Astrocyte (in vitro differentiated cells and primary cell): ENCODE measurements around the gene GRM7. TPM values are rescaled to one million over a fixed set of nuclear protein-coding genes. Genes with fewer than 3 reads are reported as not detected.

Experiments
- DNase-seq: peaks from one replicate; pipeline ENCODE4 v3.0.0-alpha.2; 2010; ENCODE audit warnings: low read depth
- FAIRE-seq: peaks from 2 replicates; lab custom pipeline; 2011; peaks lifted over from hg19 to GRCh38; lab: Jason Lieb, UNC
- H2AFZ ChIP-seq: 2 replicates; pipeline ENCODE4 v1.6.0; 2012; ENCODE audit warnings: low read depth, low read length, inconsistent platforms
- H3K27ac ChIP-seq: 2 replicates; pipeline ENCODE4 v1.5.1; 2011; ENCODE audit warnings: low read depth, low read length, inconsistent platforms
- H3K27me3 ChIP-seq: 2 replicates; pipeline ENCODE4 v1.6.0; 2011; ENCODE audit warnings: low read length, inconsistent platforms; ENCODE audit not compliant: insufficient read depth
- H3K36me3 ChIP-seq: 2 replicates; pipeline ENCODE4 v1.5.1; 2011; ENCODE audit warnings: low read length, inconsistent platforms; ENCODE audit not compliant: insufficient read depth
- H3K4me1 ChIP-seq: 2 replicates; pipeline ENCODE4 v1.5.1; 2011; ENCODE audit warnings: low read length, inconsistent platforms; ENCODE audit not compliant: insufficient read depth
- H3K4me2 ChIP-seq: 2 replicates; pipeline ENCODE4 v1.6.0; 2012; ENCODE audit warnings: low read length, inconsistent platforms
- H3K4me3 ChIP-seq: 2 replicates; pipeline ENCODE4 v1.5.1; 2011; ENCODE audit warnings: low read depth, mild to moderate bottlenecking, low read length, inconsistent platforms; ENCODE audit not compliant: insufficient read depth
- H3K79me2 ChIP-seq: 2 replicates; pipeline ENCODE4 v1.6.0; 2012; ENCODE audit warnings: mild to moderate bottlenecking, low read length, inconsistent platforms; ENCODE audit not compliant: insufficient read depth
- H3K9ac ChIP-seq: 2 replicates; pipeline ENCODE4 v1.6.0; 2012; ENCODE audit warnings: mild to moderate bottlenecking, low read length, inconsistent platforms
- H3K9me3 ChIP-seq: 2 replicates; pipeline ENCODE4 v1.5.1; 2012; ENCODE audit warnings: low read depth, mild to moderate bottlenecking, low read length, inconsistent platforms; ENCODE audit not compliant: insufficient read depth
- H4K20me1 ChIP-seq: 2 replicates; pipeline ENCODE4 v1.6.0; 2012; ENCODE audit warnings: low read length, inconsistent platforms; ENCODE audit not compliant: insufficient read depth
- H3K27ac Mint-ChIP-seq: one replicate; pipeline ENCODE4 v1.8.0; 2021; ENCODE audit warnings: mild to moderate bottlenecking, mixed read lengths; ENCODE audit not compliant: unreplicated experiment
- H3K27me3 Mint-ChIP-seq: one replicate; pipeline ENCODE4 v1.8.0; 2021; ENCODE audit warnings: low read depth, mixed read lengths; ENCODE audit not compliant: unreplicated experiment
- H3K36me3 Mint-ChIP-seq: one replicate; pipeline ENCODE4 v1.8.0; 2021; ENCODE audit warnings: low read depth, mixed read lengths; ENCODE audit not compliant: unreplicated experiment
- H3K4me1 Mint-ChIP-seq: one replicate; pipeline ENCODE4 v1.8.0; 2021; ENCODE audit warnings: low read depth, mixed read lengths; ENCODE audit not compliant: unreplicated experiment
- H3K4me3 Mint-ChIP-seq: one replicate; pipeline ENCODE4 v1.8.0; 2021; ENCODE audit warnings: mild to moderate bottlenecking, moderate library complexity, mixed read lengths; ENCODE audit not compliant: unreplicated experiment
- H3K9me3 Mint-ChIP-seq: one replicate; pipeline ENCODE4 v1.8.0; 2021; ENCODE audit warnings: mild to moderate bottlenecking, mixed read lengths; ENCODE audit not compliant: unreplicated experiment
- EZH2 ChIP-seq: IDR thresholded peaks from 2 replicates; pipeline ENCODE4 v1.6.1; 2012; ENCODE audit warnings: mild to moderate bottlenecking, low read length, inconsistent platforms; ENCODE audit not compliant: insufficient read depth
- total RNA-seq: library from RNA; stranded (reverse); gene quantifications from 2 replicates; pipeline ENCODE4 v1.2.1, GENCODE V29; 2021
- TF ChIP-seq, protein P1 (sequence below): IDR thresholded peaks from 2 replicates; pipeline ENCODE4 v1.5.1; 2011; ENCODE audit warnings: low read depth, mild to moderate bottlenecking, inconsistent platforms, low read length, moderate library complexity; ENCODE audit not compliant: insufficient read depth

GRM7 gene
- total RNA-seq, 1 donor from 2014 or later: not detected

DNA sequence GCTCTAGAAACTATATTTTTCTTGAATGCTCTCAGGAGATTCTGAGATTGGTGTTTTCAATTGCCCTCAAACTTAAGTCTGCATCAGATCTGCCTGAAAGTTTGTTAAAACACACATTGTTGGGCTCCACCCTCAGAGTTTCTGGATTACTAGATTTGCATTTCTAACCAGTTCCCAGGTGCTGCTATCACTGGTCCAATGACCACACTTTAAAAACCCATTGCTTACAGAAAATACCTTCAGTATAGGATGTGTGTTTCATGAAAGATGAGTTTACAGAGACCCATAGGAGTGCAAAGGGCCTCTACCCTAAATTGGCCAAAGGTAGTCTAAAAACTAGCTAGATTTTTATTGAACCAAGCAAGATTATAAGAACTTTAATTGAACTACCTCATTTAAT is 17.8 kb downstream of the GRM7 start:
- H3K4me1 ChIP-seq: peaks cover 5% of the 10 kb centered on the region
- DNase-seq: no peak
- TF ChIP-seq, protein P1, sequence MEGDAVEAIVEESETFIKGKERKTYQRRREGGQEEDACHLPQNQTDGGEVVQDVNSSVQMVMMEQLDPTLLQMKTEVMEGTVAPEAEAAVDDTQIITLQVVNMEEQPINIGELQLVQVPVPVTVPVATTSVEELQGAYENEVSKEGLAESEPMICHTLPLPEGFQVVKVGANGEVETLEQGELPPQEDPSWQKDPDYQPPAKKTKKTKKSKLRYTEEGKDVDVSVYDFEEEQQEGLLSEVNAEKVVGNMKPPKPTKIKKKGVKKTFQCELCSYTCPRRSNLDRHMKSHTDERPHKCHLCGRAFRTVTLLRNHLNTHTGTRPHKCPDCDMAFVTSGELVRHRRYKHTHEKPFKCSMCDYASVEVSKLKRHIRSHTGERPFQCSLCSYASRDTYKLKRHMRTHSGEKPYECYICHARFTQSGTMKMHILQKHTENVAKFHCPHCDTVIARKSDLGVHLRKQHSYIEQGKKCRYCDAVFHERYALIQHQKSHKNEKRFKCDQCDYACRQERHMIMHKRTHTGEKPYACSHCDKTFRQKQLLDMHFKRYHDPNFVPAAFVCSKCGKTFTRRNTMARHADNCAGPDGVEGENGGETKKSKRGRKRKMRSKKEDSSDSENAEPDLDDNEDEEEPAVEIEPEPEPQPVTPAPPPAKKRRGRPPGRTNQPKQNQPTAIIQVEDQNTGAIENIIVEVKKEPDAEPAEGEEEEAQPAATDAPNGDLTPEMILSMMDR: no peak
- no peak for TF ChIP-seq EZH2

DNA sequence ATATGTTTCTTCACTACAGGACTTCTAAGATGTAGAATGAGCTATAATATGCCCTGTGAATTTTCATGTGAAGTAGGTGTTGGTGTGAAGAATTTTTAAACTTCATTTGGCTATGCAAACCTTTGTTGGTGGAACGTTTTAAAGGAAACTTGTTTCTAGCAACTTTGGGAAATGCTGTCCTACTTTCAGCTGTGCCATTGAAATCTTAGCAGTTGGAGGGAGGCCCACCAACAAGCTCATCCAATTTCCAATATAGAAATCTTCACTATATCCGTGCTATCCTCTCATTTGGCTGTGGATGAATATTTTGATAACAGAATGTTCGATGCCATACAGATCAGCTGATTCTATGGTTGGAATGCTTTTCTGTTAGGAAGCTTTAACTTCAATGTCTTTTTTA is 51.3 kb downstream of the GRM7 start:
- H2AFZ ChIP-seq: no peak overlapping the region
- no peak overlapping the region for H3K9ac ChIP-seq
- Mint-ChIP-seq H3K4me3 (no peak overlapping the region), H3K27me3 (no peaks in the 10 kb centered on the region), H3K36me3 (no peaks in the 10 kb centered on the region), H3K27ac (no peak overlapping the region), H3K9me3 (no peaks in the 10 kb centered on the region), H3K4me1 (no peaks in the 10 kb centered on the region)
- no peaks in the 10 kb centered on the region for H4K20me1 ChIP-seq
- no peak overlapping the region for H3K4me3 ChIP-seq
- no peaks in the 10 kb centered on the region for H3K79me2 ChIP-seq
- TF ChIP-seq, protein P1: no peak
- TF ChIP-seq EZH2: no peak
- no peaks in the 10 kb centered on the region for H3K36me3 ChIP-seq
- no peak overlapping the region for H3K4me2 ChIP-seq
- no peaks in the 10 kb centered on the region for H3K27me3 ChIP-seq
- no peak overlapping the region for H3K27ac ChIP-seq
- no peaks in the 10 kb centered on the region for H3K9me3 ChIP-seq
- DNase-seq: no peak
- FAIRE-seq: no peak
- no peaks in the 10 kb centered on the region for H3K4me1 ChIP-seq

More for the DNA sequence above, 17.8 kb downstream of the GRM7 start:
- Mint-ChIP-seq H3K4me3 (no peak overlapping the region), H3K36me3 (no peaks in the 10 kb centered on the region), H3K9me3 (peaks cover 1% of the 10 kb centered on the region), H3K27me3 (no peaks in the 10 kb centered on the region), H3K27ac (no peak overlapping the region), H3K4me1 (no peaks in the 10 kb centered on the region)
- H3K4me3 ChIP-seq: no peak overlapping the region
- no peak overlapping the region for H3K9ac ChIP-seq
- H3K27me3 ChIP-seq: no peaks in the 10 kb centered on the region
- H3K9me3 ChIP-seq: no peaks in the 10 kb centered on the region
- H3K79me2 ChIP-seq: no peaks in the 10 kb centered on the region
- H2AFZ ChIP-seq: no peak overlapping the region
- no peak for FAIRE-seq
- no peak overlapping the region for H3K4me2 ChIP-seq
- H3K27ac ChIP-seq: no peak overlapping the region
- no peaks in the 10 kb centered on the region for H4K20me1 ChIP-seq
- no peaks in the 10 kb centered on the region for H3K36me3 ChIP-seq

DNA sequence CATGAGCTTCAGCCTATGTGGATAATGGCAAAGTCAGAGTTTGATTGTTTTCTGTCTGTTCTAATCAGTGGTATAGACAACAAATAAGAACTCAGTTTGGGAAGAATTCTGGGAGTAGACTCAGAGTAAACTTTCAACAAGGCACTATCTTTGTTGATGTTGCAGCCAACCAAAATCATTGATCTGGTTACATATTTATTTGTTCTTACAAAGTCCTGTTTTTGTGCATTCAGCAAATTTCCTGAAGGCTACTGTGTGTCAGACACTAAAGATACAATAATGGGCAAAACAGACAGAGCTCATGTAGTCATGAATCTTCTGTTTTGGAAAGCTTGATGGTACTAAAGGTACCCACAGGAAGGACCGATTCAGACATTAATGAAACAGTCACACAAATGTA is 55.0 kb downstream of the GRM7 start:
- no peak for FAIRE-seq
- peaks cover 3% of the 10 kb centered on the region for H3K4me1 ChIP-seq
- no peaks in the 10 kb centered on the region for H3K36me3 ChIP-seq
- H3K27me3 Mint-ChIP-seq: no peaks in the 10 kb centered on the region
- DNase-seq: no peak
- H3K9ac ChIP-seq: no peak overlapping the region
- no peaks in the 10 kb centered on the region for H3K4me1 Mint-ChIP-seq
- H3K79me2 ChIP-seq: no peaks in the 10 kb centered on the region
- H3K36me3 Mint-ChIP-seq: no peaks in the 10 kb centered on the region
- TF ChIP-seq EZH2: no peak
- TF ChIP-seq, protein P1: no peak
- H3K27ac Mint-ChIP-seq: no peak overlapping the region
- H3K4me3 ChIP-seq: no peak overlapping the region
- H3K27ac ChIP-seq: no peak overlapping the region
- H4K20me1 ChIP-seq: no peaks in the 10 kb centered on the region
- no peaks in the 10 kb centered on the region for H3K27me3 ChIP-seq
- no peak overlapping the region for H2AFZ ChIP-seq
- no peak overlapping the region for H3K4me3 Mint-ChIP-seq
- no peaks in the 10 kb centered on the region for H3K9me3 Mint-ChIP-seq
- H3K9me3 ChIP-seq: no peaks in the 10 kb centered on the region
- H3K4me2 ChIP-seq: no peak overlapping the region
